ENCODE measurements around the gene DNAJC1. TPM values are rescaled to one million over a fixed set of nuclear protein-coding genes. Genes with fewer than 3 reads are reported as not detected.

The DNAJC1 gene
- total and polyA plus RNA-seq, 2 of the 8 experiments (the other 6 are each of a cell fraction or from before 2014, with no cell fraction given): 6.8 to 14.8 TPM

DNA sequence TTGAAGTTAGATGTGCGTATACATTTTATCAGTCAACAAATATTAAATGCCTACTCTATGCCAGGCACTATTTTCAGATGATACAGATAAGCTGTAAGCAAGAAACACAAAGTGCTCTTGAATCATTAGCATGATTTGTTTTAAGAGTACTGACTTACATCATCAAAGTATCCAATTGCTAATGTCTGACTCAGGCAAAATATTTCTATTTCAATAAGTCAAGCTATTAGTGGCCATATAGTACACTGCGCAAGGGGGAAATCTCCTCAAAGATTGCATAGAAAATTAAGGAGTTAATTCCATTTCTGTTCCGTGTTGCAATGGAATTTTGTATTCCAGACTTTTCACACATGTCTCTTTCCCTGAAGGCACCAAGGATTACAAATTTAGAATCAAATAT lies 46.1 kb upstream of the DNAJC1 start:
- no peak overlapping the region for H2AFZ ChIP-seq (ENCODE audit: low read length)
- H3K9me3 ChIP-seq (ENCODE audit: insufficient read depth in 2 of 2, low read depth in 1 of 2, low read length in 1 of 2): peaks cover 6 to 11% of the 10 kb centered on the region in 2 experiments; a peak in 3 of 4 replicates
- DNase-seq (ENCODE audit: low read depth in 1 of 2, low spot score in 2 of 2) (no peak), FAIRE-seq (no peak)
- no peak overlapping the region for H2BK120ac ChIP-seq (replicated peaks; ENCODE audit: low read depth, low read length)
- H3K4me3 ChIP-seq (ENCODE audit: extremely low read depth in 1 of 4, insufficient read depth in 2 of 4, low read depth in 3 of 4, low read length in 4 of 4): no peak overlapping the region
- 88% methylated on average over 3 of the region's 3 CpGs; no CpG with 5 or more reads in 1 of the 2 experiments for WGBS, 2 experiments (ENCODE audit: extremely low coverage in 1 of 2, insufficient coverage in 1 of 2, insufficient read length in 1 of 2, insufficient replicate concordance in 2 of 2, low coverage in 1 of 2, low lambda C conversion rate in 2 of 2, missing lambda C conversion rate in 1 of 2)
- no peak overlapping the region for H4K8ac ChIP-seq (ENCODE audit: extremely low read depth, insufficient read depth, low read length)
- H3K9ac ChIP-seq (replicated peaks in 1 of 4; ENCODE audit: extremely low read depth in 1 of 4, low read depth in 3 of 4, low read length in 3 of 4): no peak overlapping the region
- H3K79me1 ChIP-seq (ENCODE audit: low read depth, low read length): no peaks in the 10 kb centered on the region
- no peak overlapping the region for H2BK12ac ChIP-seq (ENCODE audit: low read depth, low read length)
- H2BK5ac ChIP-seq (ENCODE audit: low read depth, low read length): no peak overlapping the region
- no peak overlapping the region for H2AK5ac ChIP-seq (ENCODE audit: low read depth, low read length)
- H3K36me3 ChIP-seq (ENCODE audit: control insufficient read depth in 2 of 4, insufficient read depth in 4 of 4, low read length in 3 of 4): no peaks in the 10 kb centered on the region
- H4K20me1 ChIP-seq (replicated peaks in 1 of 2; ENCODE audit: control insufficient read depth in 1 of 2, insufficient read depth in 2 of 2, low read length in 2 of 2): no peaks in the 10 kb centered on the region
- no peaks in the 10 kb centered on the region for H3K79me2 ChIP-seq (ENCODE audit: control insufficient read depth in 1 of 2, insufficient read depth in 2 of 2, low read length in 2 of 2)
- no peak overlapping the region for H3K4ac ChIP-seq (replicated peaks; ENCODE audit: insufficient read length, low read depth, low read length)
- no peak overlapping the region for H3K56ac ChIP-seq (replicated peaks; ENCODE audit: insufficient read length, low read depth, low read length)
- H3K27ac ChIP-seq (ENCODE audit: low read depth, low read length): no peak overlapping the region
- no peaks in the 10 kb centered on the region for H3K23me2 ChIP-seq (ENCODE audit: low read depth, low read length)
- H3K4me2 ChIP-seq (ENCODE audit: insufficient read depth in 1 of 2, low read depth in 2 of 2, low read length in 2 of 2): no peak overlapping the region
- H2BK20ac ChIP-seq (ENCODE audit: low read length): no peak overlapping the region
- H3K23ac ChIP-seq (ENCODE audit: insufficient read length): no peak overlapping the region
- H3K4me1 ChIP-seq (replicated peaks in 1 of 4; ENCODE audit: control insufficient read depth in 3 of 4, insufficient read depth in 4 of 4, low read length in 3 of 4): no peaks in the 10 kb centered on the region
- no peak overlapping the region for H3K14ac ChIP-seq (ENCODE audit: insufficient read length)
- no peak overlapping the region for H3K18ac ChIP-seq (ENCODE audit: extremely low read depth, low read length)
- no peak overlapping the region for H4K5ac ChIP-seq (ENCODE audit: insufficient read length, low read depth, low read length)
- ChIA-PET POLR2A (ENCODE audit: partially characterized antibody) (no interaction called here), CTCF (ENCODE audit: partially characterized antibody) (no interaction called here)
- H2BK15ac ChIP-seq (ENCODE audit: low read length): no peak overlapping the region
- H4K91ac ChIP-seq (replicated peaks; ENCODE audit: insufficient read length, low read length): no peak overlapping the region
- H3K27me3 ChIP-seq (replicated peaks in 1 of 4; ENCODE audit: control insufficient read depth in 3 of 4, extremely low read depth in 1 of 4, insufficient read depth in 3 of 4, low read length in 3 of 4): no peaks in the 10 kb centered on the region
- TF ChIP-seq YY1 (IDR thresholded peaks at IDR 0.05; ENCODE audit: low read depth, low read length): no peak
- no peak for TF ChIP-seq SP4 (IDR thresholded peaks at IDR 0.05; ENCODE audit: low read length)
- TF ChIP-seq, protein P1, sequence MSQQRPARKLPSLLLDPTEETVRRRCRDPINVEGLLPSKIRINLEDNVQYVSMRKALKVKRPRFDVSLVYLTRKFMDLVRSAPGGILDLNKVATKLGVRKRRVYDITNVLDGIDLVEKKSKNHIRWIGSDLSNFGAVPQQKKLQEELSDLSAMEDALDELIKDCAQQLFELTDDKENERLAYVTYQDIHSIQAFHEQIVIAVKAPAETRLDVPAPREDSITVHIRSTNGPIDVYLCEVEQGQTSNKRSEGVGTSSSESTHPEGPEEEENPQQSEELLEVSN (IDR thresholded peaks at IDR 0.05): no peak
- TF ChIP-seq RXRA (IDR thresholded peaks at IDR 0.05; ENCODE audit: insufficient read depth, low read depth, low read length): no peak
- no peak for TF ChIP-seq SUZ12 (IDR thresholded peaks at IDR 0.05; ENCODE audit: low read length)
- TF ChIP-seq CREB1 (IDR thresholded peaks at IDR 0.05): no peak
- no peak for TF ChIP-seq BCL11A (IDR thresholded peaks at IDR 0.05; ENCODE audit: low read depth in 2 of 2, low read length in 2 of 2)
- TF ChIP-seq EZH2 (IDR thresholded peaks at IDR 0.05; ENCODE audit: low read depth, low read length, severe bottlenecking): no peak
- TF ChIP-seq JUND (IDR thresholded peaks at IDR 0.05; ENCODE audit: low read length): no peak
- TF ChIP-seq POLR2A (IDR thresholded peaks at IDR 0.05; ENCODE audit: control extremely low read depth in 1 of 2, low read depth in 2 of 2, low read length in 2 of 2): no peak
- TF ChIP-seq SIRT6 (IDR thresholded peaks at IDR 0.05; ENCODE audit: low read length): no peak
- no peak for TF ChIP-seq SRF (IDR thresholded peaks at IDR 0.05; ENCODE audit: low read depth, low read length)
- TF ChIP-seq, protein P2, sequence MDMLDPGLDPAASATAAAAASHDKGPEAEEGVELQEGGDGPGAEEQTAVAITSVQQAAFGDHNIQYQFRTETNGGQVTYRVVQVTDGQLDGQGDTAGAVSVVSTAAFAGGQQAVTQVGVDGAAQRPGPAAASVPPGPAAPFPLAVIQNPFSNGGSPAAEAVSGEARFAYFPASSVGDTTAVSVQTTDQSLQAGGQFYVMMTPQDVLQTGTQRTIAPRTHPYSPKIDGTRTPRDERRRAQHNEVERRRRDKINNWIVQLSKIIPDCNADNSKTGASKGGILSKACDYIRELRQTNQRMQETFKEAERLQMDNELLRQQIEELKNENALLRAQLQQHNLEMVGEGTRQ (IDR thresholded peaks at IDR 0.05; ENCODE audit: low read length): no peak
- no peak for TF ChIP-seq CBX5 (IDR thresholded peaks at IDR 0.05; ENCODE audit: low read depth, low read length)
- no peak for TF ChIP-seq RBBP5 (IDR thresholded peaks at IDR 0.05; ENCODE audit: borderline replicate concordance, low read depth, low read length)
